ENCODE data around the gene KIF16B.
A peak's percentile ranks its signal among the peaks of the same experiment; 100 is the strongest.
"Not testable (repeated sequence)": the region's sequence is repeated elsewhere in the genome, so short reads cannot be mapped to it uniquely, and the experiment has no call there.

Gene KIF16B

DNA sequence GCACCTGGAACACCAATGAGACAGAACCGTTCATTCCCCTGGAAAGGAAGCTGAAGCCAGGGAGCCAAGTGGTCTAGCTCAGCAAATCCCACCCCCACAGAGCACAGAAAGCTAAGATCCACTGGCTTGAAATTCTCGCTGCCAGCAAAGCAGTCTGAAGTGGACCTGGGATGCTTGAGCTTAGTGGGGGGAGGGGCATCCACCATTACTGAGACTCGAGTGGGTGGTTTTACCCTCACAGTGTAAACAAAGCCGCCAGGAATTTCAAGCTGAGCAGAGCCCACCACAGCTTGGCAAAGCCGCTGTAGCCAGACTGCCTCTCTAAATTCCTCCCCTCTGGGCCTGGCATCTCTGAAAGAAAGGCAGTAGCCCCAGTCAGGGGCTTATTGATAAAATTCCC is 53.1 kb downstream of the KIF16B start:
- DNase-seq (ENCODE audit: low spot score), result no peak

DNA sequence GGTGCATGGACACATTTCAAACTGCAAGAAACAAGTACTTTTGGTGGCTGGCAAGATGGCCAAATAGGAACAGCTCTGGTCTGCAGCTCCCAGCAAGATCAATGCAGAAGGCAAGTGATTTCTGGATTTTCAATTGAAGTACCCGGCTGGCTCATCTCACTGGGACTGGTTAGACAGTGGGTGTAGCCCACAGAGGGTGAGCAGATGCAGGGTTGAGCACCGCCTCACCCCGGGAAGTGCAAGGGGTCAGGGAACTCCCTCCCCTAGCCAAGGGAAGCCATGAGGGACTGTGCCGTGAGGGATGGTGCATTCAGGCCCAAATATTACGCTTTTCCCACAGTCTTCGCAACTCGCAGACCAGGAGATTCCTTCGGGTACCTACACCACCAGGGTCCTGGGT is 53.6 kb downstream of the KIF16B start:
- not testable (repeated sequence) for DNase-seq (ENCODE audit: low spot score)

DNA sequence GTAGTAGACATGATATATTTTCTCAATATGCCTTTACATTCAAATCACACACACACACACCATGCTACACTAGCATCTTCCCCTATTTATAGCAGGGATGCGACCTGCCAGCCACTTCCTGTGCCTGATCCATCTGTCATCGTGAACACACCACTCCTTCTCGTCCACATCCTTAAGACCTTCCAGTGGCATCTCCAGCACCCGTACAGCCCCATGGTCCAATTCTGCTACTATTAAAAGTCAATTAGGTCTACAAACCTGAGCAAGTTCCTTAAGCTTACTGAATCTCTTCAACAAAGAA is 54.5 kb downstream of the KIF16B start:
- DNase-seq (ENCODE audit: low spot score), result no peak

DNA sequence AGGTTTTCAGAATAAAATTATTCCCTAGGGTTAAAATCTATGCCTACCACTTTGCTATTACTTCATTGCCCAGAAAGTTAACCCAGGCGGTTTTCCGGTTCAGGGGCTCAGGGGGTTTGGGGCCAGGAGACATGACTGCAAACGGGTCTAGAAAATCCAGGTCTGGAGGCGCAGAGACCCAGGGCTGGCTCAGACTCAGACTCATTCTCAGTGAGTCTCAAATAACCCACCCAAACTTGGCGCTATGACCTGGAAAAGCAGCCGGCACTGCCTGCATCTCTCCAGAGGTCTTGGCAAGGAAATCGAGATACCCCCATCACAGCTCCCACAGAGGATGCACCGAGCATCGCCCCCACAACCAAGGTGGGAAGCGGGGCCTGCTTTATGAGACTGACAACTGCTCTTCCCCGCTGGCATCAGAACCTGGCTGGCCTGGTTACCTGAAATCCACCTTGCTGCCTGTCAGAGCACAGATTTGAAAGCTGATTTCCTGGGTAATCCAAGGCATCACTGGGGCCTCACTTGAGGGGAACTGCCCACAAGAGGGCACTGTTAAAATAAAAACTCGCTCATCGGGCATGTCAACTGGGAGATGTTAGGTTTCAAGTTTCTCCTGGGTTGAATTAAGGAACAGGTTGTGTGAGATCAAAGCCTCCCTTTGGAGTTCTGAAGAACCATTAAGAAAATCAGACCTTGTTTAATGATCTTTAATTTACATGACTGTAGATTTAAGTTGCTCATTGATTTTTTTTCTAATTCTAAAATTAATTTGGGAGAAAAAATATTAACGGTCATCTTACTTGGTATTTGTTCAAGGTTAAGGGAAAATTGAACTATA is 55.1 kb downstream of the KIF16B start:
- peak; percentile 17 for DNase-seq (ENCODE audit: low spot score)

DNA sequence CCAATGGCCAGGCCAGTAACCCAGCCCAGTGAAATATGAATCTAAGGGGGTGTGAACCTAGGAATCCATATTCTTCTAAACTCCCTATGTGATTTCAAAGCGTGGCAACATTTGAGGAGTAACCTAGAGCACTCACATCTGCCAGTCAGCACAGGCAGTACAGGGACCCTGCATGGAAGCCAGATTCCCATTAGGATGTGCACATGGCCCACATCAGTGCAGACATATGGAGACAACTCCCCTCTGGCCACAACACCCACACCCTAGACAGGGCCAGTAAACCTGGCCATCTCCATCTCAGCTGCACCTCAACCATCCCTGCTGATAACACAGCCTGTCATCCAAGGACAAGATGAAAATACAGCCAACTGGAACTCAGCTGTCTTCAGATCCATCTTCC is 56.5 kb downstream of the KIF16B start:
- DNase-seq (ENCODE audit: low spot score), result no peak

DNA sequence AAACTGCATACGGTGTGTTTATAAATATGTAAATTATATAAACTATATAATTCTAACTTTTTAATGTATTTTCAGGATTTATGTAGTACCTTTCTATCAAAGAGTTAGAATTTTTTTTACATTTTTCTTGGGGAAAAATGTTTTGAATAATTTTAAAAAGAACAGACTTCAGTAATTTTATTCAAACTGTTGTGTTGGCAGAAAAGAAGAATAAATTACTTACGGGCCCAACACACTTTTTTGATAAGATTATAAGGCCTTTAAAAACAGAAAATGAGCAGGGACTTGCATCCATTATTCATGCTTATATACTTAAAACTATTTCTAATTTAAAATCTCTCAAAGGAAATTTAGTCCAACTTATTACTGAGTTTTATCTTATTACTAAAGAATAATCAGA is 58.2 kb downstream of the KIF16B start:
- DNase-seq (ENCODE audit: low spot score), result no peak

DNA sequence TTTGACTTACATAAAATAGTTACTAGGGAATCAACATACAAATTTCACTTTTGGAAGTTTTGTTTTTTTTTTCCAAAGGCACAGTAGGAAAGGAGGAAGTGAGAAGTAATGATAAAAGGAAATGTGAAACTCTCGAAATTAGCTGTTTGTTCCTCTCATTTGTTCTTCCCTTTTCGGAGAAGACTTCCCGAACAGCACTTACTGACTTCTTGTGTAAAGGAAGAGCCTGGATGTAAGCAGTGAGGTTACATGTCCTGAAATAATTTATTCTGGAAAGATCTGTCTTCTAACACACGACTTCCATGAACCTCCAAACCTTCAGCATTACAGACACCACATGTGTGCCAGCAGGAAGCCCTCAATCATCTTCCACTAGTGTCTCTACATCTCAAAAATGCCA is 59.1 kb downstream of the KIF16B start:
- DNase-seq (ENCODE audit: low spot score), result no peak

DNA sequence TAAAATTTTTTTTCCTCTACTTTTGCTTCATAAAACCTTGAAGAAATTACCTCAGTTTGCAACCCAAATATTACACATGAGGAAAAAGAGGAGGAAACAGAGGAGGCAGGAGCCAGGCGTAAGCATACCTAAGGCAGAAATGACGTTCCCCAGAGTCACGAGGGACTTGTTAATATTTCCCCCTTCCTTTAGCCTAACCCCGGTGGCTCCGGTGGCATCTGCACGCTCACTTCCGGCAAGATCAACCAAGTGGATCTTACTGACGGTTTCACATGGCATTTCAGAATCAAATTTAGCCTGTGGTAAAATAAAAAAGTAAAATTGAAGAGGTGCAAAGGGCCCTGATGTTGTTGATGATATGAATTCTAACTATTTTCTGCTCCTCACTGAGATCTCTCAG is 67.4 kb downstream of the KIF16B start:
- DNase-seq (ENCODE audit: low spot score), result no peak

DNA sequence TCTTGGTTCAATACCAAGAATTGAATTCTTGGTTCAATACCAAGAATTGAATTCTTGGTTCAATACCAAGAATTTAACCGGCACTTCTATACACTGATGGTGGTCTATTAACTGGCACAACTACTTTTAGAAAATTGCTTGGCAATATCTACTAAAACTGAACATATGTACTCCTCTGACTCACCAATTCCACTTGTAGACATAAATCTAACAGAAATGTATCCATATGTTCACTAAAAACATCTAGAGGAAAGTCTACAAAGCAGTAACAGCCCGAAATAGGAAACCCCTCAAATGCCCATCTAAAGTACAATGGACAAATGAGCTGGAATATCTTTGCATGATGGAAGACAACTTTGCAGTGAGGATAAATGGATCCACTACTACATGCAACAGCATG is 71.9 kb downstream of the KIF16B start:
- peak; percentile 6 for DNase-seq (ENCODE audit: low spot score)

DNA sequence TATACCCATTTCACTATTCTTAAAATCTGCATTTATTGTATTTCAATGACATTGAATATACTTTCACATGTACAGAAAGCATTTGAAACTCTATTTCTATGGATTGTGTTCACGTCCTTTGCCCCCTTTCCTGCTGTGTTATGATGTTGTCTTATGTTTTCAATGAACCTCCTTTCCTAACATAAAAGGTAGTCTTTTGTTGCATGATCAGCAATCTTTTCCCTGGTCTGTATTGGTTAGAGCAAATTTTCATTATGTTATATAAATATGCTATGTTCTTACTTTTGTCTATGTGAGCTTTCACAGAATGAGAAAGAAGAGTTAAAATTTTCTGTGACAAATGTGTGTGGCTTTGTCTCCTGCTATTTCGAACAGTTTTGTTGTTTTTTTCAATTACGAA is 73.1 kb downstream of the KIF16B start:
- DNase-seq (ENCODE audit: low spot score), result no peak

DNA sequence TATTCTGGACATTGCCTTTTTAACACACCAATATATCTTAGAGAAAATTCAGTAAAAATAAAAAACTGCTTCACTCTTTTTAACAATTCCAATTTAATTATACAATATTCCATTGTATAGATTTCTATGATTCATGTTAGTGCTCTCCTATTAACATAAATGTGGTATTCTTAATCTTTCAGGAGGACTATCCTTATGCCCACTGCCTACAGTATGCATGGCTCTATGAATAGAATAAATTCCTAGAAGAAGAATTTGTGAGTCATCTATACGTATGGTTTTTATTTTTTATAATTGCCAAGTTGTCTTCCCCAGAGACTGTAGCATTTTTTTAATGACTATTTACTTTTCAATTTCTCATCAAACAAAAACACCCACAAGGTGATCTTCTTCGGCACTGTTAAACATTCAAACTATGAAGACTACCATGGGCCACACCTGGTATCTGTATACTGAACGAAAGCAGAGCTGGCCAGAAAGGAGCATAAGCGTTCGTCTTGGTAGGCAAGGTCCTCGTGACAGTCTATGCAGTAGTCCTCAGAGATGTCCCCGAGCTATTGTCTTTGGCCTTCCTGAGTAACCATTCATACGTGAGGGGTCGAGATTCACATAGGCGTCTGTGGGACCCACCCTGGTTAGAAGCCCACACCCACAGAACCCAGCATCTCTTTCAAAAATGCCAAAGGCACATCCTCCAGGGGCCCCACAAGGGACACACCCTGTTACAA is 74.6 kb downstream of the KIF16B start:
- no peak for DNase-seq (ENCODE audit: low spot score)

DNA sequence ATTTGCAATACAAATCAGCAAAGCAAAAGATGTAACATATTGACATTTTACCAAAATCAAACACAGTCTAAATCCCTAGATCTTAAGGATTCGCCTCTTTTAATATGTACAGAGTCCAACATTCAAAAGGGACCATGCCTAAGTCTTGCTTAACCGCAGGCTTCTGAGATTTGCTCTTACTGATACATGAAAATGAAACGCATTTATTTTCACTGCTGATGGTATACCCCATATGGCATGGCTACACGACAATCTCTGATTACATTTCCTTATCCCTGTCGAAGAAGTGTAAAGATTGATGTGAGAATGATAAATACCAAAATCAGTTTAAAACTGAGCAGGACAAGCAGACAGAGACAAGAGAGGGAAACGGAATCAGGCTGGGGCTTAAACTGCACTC is 75.4 kb downstream of the KIF16B start:
- no peak for DNase-seq (ENCODE audit: low spot score)

DNA sequence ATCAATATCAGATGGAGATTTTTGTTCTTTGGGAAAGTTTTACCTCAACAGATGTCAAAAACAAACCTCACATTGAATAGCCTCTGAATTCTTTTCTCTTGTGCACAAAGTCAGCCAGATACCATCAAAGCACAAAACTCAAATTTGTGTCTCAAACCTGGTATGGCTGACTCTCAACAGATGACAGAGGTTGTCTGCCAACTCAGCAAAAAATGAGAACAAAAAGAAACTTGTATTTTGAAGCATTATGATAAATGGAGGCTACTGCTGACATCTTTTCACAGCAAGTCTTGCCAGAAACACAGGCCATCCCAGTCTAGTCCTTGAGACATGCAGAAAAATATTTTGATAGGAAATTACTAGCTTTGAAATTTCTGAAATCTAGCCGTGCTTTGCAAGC is 79.8 kb downstream of the KIF16B start:
- DNase-seq (ENCODE audit: low spot score), result no peak

DNA sequence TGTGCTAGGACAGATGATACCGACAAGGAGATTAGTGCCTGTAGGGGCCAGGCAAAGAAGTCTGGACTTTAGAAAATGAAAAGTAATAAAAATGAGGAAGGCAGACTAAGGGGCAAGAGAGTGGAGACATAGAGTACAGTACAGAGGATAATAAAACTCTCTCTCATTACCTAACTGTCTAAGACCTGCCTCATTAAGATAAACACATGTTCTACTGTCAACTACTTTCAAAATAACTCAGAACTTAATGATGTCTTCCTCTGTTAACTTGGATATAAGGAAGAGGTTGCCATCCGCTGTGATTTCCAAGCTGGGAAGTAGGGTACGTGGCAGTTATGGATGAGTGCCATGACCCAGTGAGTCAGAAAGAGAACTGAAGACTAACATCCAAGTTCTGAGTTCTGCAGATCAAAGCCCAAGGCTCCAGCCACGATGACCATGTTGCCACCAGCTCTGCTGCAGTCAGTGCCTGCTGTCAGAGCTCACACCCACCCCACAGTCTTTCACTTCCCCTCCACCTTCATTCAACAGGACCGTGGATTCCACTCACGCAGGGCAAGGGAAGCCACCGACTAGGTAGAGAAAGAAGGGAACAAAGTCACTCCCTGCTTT is 81.8 kb downstream of the KIF16B start:
- no peak for DNase-seq (ENCODE audit: low spot score)

DNA sequence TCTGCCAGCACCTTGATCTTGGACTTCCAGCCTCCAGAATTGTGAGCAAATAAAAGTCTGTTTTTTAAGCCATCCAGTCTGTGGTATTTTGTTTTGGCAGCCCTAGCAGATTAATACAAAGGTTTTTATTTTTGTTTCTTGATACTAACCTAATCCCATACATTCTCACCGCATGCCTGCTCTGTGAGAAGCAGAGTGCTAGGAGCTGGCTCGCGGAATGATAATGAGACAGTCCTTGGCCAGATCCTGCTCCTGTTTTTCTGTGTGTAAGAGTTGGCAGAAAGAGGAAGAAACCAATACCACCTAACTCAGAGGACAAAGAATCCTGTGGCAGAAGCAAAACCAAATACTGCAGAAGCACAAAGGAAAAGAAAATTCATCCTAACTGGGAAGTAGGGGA is 82.6 kb downstream of the KIF16B start:
- no peak for DNase-seq (ENCODE audit: low spot score)

DNA sequence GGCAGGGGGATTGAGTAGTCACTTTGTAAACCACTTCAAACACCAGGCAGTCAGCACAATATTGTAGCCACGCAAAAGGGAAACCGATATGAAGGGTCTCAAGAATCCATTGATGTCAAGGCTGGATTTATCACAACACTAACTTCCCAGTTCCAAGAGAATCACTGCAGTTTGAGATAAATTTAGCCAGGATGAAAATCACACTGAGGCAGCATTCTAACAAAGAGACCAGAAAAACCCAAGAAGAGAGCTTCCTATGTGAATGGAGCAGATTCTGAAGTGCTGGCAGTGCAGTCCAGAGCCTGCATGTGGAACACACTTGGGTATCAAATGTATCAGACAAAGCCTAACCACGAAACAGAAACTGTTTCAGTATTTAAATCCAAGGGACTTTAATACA is 84.6 kb downstream of the KIF16B start:
- no peak for DNase-seq (ENCODE audit: low spot score)

DNA sequence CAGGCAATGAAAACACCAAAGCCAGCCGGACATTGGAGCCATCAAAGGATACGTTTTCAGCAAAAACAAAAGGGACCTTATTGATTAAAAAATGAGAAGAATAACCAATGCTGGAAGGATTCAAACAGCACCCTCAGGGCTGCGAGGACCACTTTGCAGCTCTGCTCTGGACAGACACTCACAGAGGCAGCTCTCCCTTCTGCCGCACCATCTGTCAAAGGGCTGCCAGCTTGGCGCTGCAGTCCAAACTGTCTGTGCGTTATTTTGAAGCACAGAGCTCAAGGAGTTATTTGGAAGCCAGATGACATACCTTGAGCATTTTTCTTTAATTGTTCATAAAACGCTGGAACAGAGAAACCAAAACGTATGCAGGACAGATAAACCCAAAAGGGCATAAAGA is 85.2 kb downstream of the KIF16B start:
- no peak for DNase-seq (ENCODE audit: low spot score)

DNA sequence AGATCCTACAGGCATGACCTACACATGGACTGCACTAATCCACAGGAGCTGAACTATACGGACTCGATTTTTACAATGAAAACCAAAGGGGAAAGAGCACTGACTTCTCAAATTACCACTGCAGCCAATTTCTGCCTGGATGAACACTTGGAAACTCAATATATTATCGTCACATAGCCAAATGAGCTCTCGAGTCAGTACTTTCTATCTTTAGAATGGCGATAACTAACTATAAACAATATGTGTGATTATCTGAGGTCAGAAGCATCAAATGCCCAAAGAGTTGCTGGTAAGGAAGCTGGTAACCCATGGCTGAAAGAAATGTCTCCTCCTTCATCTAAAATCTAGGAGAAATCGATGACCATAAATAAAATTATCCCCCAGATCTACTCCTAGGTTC is 86.7 kb downstream of the KIF16B start:
- DNase-seq (ENCODE audit: low spot score), result no peak

DNA sequence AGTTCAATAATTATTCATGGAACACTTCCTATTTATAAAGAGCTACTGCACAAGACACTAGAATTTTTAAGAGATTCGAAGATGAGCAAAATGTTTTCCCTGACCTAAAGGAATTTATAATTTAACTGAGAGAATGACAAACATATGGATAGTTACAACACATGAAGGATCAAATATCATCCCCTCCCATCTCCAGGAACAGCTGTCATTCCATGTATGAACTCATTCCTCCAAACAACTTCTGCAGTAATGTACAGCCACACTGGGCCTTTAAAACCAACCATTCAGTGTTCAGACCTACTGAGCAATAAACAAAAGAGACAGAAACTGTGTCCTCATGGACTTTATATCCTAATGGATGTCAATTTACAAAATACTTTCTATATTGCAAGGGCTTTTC is 87.8 kb downstream of the KIF16B start:
- no peak for DNase-seq (ENCODE audit: low spot score)

DNA sequence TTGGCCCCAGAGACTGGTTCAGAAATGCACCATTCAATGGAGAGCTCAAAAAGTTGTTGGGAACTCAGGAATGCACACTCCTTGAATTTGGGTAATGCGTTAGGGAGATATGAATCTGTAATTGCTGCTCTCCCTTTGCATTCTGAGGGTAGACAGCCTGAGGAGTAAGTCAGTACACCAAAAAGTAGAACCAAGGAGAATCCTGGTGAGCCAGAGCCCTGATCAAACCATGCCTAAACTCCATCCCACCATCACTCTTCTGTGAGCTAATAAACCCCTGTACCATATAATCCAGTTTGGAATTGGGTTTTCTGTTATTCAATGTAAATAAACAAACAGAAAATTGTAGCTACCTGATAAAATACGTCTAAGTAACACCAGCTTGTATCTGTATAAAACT is 90.2 kb downstream of the KIF16B start:
- DNase-seq (ENCODE audit: low spot score), result no peak

DNA sequence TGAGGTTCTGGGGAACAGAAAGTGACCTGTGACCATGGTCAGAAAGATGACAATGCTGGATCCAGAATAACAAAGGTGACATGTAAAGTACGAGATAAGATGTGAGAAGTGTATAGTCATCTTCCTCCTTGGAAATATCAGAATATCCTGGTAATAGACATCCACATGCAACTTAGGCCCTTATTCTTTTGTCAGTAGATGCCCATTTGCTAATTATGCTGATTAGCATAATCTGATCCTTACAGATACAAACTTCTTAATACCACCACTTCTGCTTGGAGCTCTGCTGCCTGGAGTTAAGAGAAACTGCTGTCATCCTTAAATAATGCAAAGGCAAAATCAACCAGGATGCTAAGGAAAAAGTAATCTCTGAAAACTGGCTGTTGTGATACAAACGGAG is 91.3 kb downstream of the KIF16B start:
- no peak for DNase-seq (ENCODE audit: low spot score)

DNA sequence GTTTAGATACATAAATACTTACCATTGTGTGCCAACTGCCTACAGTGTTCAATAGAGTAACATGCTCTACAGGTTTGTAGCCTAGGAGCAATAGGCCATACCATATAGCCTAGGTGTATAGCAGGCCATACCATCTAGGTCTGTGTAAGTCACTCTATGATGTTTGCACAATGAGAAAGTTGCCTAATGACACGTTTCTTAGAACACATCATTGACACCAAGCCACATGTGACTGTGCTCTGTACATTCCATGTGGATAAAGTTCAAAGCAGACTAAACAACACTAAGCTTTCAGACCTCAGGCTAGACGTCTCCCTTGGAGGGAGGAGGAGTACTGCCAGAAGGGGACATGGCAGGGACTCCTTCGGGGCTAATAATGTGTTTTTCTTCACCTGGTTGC is 93.6 kb downstream of the KIF16B start:
- DNase-seq (ENCODE audit: low spot score), result no peak

DNA sequence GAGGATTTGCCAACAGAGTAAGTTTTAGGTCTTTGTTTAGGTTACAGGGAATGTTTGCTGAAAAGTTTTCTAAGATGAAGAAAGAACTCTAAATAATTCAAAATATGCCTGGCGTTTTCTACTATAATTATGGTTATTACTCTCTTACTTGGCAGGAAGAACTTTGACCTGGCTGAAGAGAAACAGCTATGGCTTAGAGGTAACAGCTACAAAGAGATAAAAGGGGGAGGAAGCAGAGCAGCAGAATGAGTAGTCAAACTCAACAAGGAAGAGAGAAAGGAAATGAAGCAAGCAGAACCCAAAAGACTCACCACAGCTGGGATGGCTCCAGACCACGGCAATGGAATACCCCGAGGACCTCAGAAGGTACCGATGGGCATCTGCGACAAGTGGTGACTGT is 95.6 kb downstream of the KIF16B start:
- DNase-seq (ENCODE audit: low spot score), result no peak

DNA sequence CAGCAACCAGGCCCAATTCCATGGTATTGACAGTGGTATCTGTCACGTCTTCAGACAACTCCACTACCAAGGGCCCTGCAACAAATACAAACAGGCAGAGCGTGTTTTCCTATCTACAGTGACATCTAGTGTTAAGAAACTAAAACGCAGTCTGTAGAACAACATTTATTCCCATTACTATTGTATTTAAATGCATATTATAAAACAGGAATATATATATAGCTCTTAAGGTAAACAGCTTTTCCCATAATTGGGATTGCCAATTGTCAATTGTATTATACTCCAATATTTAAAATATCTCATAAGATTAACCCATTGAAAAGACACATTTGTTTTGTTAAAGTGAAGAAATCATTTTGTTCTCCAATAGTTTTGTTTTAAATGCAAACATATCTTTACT is 97.2 kb downstream of the KIF16B start:
- DNase-seq (ENCODE audit: low spot score), result peak; percentile 30
